PC-3 (cell line): ENCODE results near the gene GAREM2. TPM values are rescaled to one million over a fixed set of nuclear protein-coding genes. Genes with fewer than 3 reads are reported as not detected.
A peak's percentile ranks its signal among the peaks of the same experiment; 100 is the strongest.

Source experiments
- ATAC-seq: fragments of 200-7000 bp; cut with Tn5 transposase; 2 replicates; pipeline ENCODE4 v1.9.1; 2020; ENCODE audit warnings: mild to moderate bottlenecking, moderate library complexity
- BruUV-seq: library from RNA; stranded (reverse); fragments of 400-500 nt; replicated peaks from 2 replicates; lab custom pipeline; 2021; lab: Mats Ljungman, UMichigan
- CTCF ChIA-PET: fragments of 300-600 bp; sonication (Branson Sonifier 250); formaldehyde crosslinking; loops from one replicate; lab custom pipeline; 2022; ENCODE audit warnings: antibody characterized with exemption; lab: Charles Lee
- POLR2A ChIA-PET: fragments of 300-600 bp; sonication (Branson Sonifier 250); formaldehyde crosslinking; loops from one replicate; lab custom pipeline; 2022; ENCODE audit warnings: antibody characterized with exemption; ENCODE audit not compliant: unreplicated experiment; lab: Charles Lee
- DNase-seq: peaks from one replicate; pipeline ENCODE4 v3.0.0-alpha.2; 2015
- H2AFZ ChIP-seq: fragments of 300-600 bp; sonication (generic); 2 replicates; pipeline ENCODE4 v1.6.0; 2016; ENCODE audit warnings: antibody characterized with exemption, low read length
- H3F3A ChIP-seq: fragments of 300-600 bp; sonication (generic); one replicate; pipeline ENCODE4 v1.6.0; 2017; ENCODE audit warnings: antibody characterized with exemption, low read length, control low read depth, mild to moderate bottlenecking; ENCODE audit not compliant: unreplicated experiment
- H3K27ac ChIP-seq: fragments of 300-600 bp; sonication (generic); 2 replicates; pipeline ENCODE4 v1.5.1; 2016; ENCODE audit warnings: mild to moderate bottlenecking, low read length
- H3K27me3 ChIP-seq: fragments of 300-600 bp; sonication (generic); 2 replicates; pipeline ENCODE4 v1.6.1; 2016; ENCODE audit warnings: low read length, mixed read lengths
- H3K36me3 ChIP-seq: fragments of 300-600 bp; sonication (generic); 2 replicates; pipeline ENCODE4 v1.6.1; 2016; ENCODE audit warnings: low read depth, mixed run types, low read length, mixed read lengths
- H3K4me1 ChIP-seq: fragments of 300-600 bp; sonication (generic); 2 replicates; pipeline ENCODE4 v1.5.1; 2016; ENCODE audit warnings: low read length; ENCODE audit not compliant: insufficient read depth
- H3K4me2 ChIP-seq: fragments of 300-600 bp; sonication (generic); 2 replicates; pipeline ENCODE4 v1.6.0; 2016; ENCODE audit warnings: low read length
- H3K4me3 ChIP-seq: fragments of 300-600 bp; sonication (generic); 2 replicates; pipeline ENCODE4 v1.5.1; 2016; ENCODE audit warnings: mild to moderate bottlenecking, low read length, mixed read lengths
- H3K79me2 ChIP-seq: fragments of 300-600 bp; sonication (generic); 2 replicates; pipeline ENCODE4 v1.6.1; 2017; ENCODE audit warnings: low read length, mixed read lengths
- H3K9ac ChIP-seq: fragments of 300-600 bp; sonication (generic); 2 replicates; pipeline ENCODE4 v1.6.0; 2016; ENCODE audit warnings: mild to moderate bottlenecking, low read length
- H3K9me2 ChIP-seq: fragments of 300-600 bp; sonication (generic); replicated peaks from 2 replicates; pipeline ENCODE4 v1.6.1; 2016; ENCODE audit warnings: mixed run types, low read length, mixed read lengths
- H3K9me3 ChIP-seq: fragments of 300-600 bp; sonication (generic); 2 replicates; pipeline ENCODE4 v1.6.1; 2016; ENCODE audit warnings: low read length, mixed read lengths
- H4K20me1 ChIP-seq: fragments of 300-600 bp; sonication (generic); 2 replicates; pipeline ENCODE4 v1.6.1; 2016; ENCODE audit warnings: low read length, mixed read lengths
- CTCF ChIP-seq: fragments of 300-600 bp; sonication (generic); conservative IDR thresholded peaks from 2 replicates; pipeline ENCODE4 v1.5.1; 2017; ENCODE audit warnings: antibody characterized with exemption, low read depth, mild to moderate bottlenecking, low read length
- EZH2 ChIP-seq: fragments of 300-600 bp; sonication (generic); IDR thresholded peaks from one replicate; pipeline ENCODE4 v1.6.1; 2017; ENCODE audit warnings: antibody characterized with exemption, mild to moderate bottlenecking, low read length; ENCODE audit not compliant: unreplicated experiment
- EZH2phosphoT487 ChIP-seq: fragments of 300-600 bp; sonication (generic); IDR thresholded peaks from 2 replicates; pipeline ENCODE4 v1.6.1; 2018; ENCODE audit warnings: mild to moderate bottlenecking, antibody characterized with exemption, low read length, borderline replicate concordance
- intact Hi-C: fragments of 100-400 bp; cut with micrococcal nuclease; formaldehyde crosslinking; loops from 2 replicates; pipeline ENCODE4 v1.9.0; 2023
- total RNA-seq: library from RNA; depleted of rRNA; stranded (reverse); fragments of >200 nt; gene quantifications from 2 replicates; pipeline ENCODE4 v1.2.3, GENCODE V29; 2014

GAREM2 gene
- total RNA-seq, 1 experiment from 2014 or later, result 1.4 TPM

DNA sequence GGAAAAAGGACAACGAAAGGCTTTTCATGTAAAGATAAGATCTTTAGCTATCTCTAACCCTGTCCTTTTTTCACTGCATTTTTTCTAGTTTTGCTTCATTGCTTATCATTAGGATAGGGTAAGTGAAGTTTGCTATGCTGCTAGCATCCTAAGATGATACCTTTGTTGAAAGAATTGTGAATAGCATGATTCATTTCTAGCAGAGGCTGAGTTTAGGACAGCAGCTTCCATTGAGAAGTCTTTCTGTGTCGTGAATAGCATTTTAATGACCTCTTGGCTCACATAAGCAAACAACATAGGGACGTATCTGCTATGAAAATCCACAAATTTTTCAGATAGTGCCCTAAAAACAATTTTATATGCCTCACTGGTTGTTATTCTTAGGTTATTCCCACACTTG is 36.4 kb upstream of the GAREM2 start:
- Histone ChIP-seq H3F3A (peaks cover 3% of the 10 kb centered on the region), H3K9me3 (no peaks in the 10 kb centered on the region), H3K4me2 (no peak overlapping the region), H3K27ac (no peak overlapping the region), H3K79me2 (no peaks in the 10 kb centered on the region; the same call in 1 of the 2 replicates), H3K36me3 (peaks cover 16% of the 10 kb centered on the region; the same call in 1 of the 2 replicates), H3K9me2 (no peaks in the 10 kb centered on the region), H4K20me1 (no peaks in the 10 kb centered on the region), H3K9ac (no peak overlapping the region), H3K27me3 (no peaks in the 10 kb centered on the region), H3K4me3 (no peak overlapping the region), H2AFZ (no peak overlapping the region), H3K4me1 (no peaks in the 10 kb centered on the region)
- ChIA-PET POLR2A (no interaction called here), CTCF (no interaction called here)
- BruUV-seq, result no TSS peak
- TF ChIP-seq EZH2 (no peak), CTCF (no peak), EZH2phosphoT487 (no peak)
- ATAC-seq (no peak), DNase-seq (no peak)
- intact Hi-C loops, result no loop called here

GRCh38 chr2:26139269-26140183 is 33.4 kb upstream of the GAREM2 start:
- no peak for TF ChIP-seq EZH2phosphoT487
- TF ChIP-seq EZH2, result no peak
- TF ChIP-seq CTCF, result no peak
- no peak overlapping the region for H3K9ac ChIP-seq
- no peaks in the 10 kb centered on the region for H3K9me3 ChIP-seq
- H3K27me3 ChIP-seq, result no peaks in the 10 kb centered on the region
- BruUV-seq, result TSS peak; percentile 13
- H4K20me1 ChIP-seq, result no peaks in the 10 kb centered on the region
- ChIA-PET POLR2A (no interaction called here), CTCF (interaction anchor here (0.6 kb wide), 1 partner anchor 64 kb away, joined by 3 read pairs; no protein-coding TSS in a partner anchor)
- peaks cover 11% of the 10 kb centered on the region for H3K4me1 ChIP-seq
- H3K4me3 ChIP-seq, result no peak overlapping the region
- ATAC-seq, result peak; percentile 12; the same call in 1 of the 2 replicates
- no peak overlapping the region for H3K4me2 ChIP-seq
- H3K36me3 ChIP-seq, result peaks cover 12% of the 10 kb centered on the region; the same call in 1 of the 2 replicates
- H3K79me2 ChIP-seq, result no peaks in the 10 kb centered on the region
- DNase-seq, result peak; percentile 29
- no peaks in the 10 kb centered on the region for H3K9me2 ChIP-seq
- no peaks in the 10 kb centered on the region for H3F3A ChIP-seq
- no peak overlapping the region for H3K27ac ChIP-seq
- intact Hi-C loops, result no loop called here
- H2AFZ ChIP-seq, result no peak overlapping the region

- Histone ChIP-seq H3K9ac (no peak overlapping the region), H4K20me1 (no peaks in the 10 kb centered on the region), H3K36me3 (0 out of 2 replicates have a peak, but pooled peaks cover 3% of the 10 kb centered on the region), H3K4me2 (no peak overlapping the region), H3K79me2 (no peaks in the 10 kb centered on the region), H3K4me3 (no peak overlapping the region), H2AFZ (no peak overlapping the region), H3K27me3 (no peaks in the 10 kb centered on the region), H3K4me1 (peaks cover 18% of the 10 kb centered on the region), H3F3A (no peaks in the 10 kb centered on the region), H3K27ac (no peak overlapping the region), H3K9me2 (no peaks in the 10 kb centered on the region), H3K9me3 (no peaks in the 10 kb centered on the region)
- TF ChIP-seq CTCF (no peak), EZH2 (no peak), EZH2phosphoT487 (no peak)
- ChIA-PET CTCF (no interaction called here), POLR2A (no interaction called here)
- no TSS peak for BruUV-seq
- intact Hi-C loops, result no loop called here
- no peak for DNase-seq
- ATAC-seq, result no peak
Measured at GRCh38 chr2:26141145-26141769, 31.6 kb upstream of the GAREM2 start.
